GM12874 (cell line): ENCODE measurements around the gene ARRDC4.

Experiments used
- CTCF ChIP-seq: IDR thresholded peaks from 2 replicates; pipeline ENCODE4 v1.5.1; 2011; ENCODE audit warnings: low read depth, mild to moderate bottlenecking, control low read depth, low read length, moderate library complexity; ENCODE audit not compliant: insufficient read depth

The ARRDC4 gene

DNA sequence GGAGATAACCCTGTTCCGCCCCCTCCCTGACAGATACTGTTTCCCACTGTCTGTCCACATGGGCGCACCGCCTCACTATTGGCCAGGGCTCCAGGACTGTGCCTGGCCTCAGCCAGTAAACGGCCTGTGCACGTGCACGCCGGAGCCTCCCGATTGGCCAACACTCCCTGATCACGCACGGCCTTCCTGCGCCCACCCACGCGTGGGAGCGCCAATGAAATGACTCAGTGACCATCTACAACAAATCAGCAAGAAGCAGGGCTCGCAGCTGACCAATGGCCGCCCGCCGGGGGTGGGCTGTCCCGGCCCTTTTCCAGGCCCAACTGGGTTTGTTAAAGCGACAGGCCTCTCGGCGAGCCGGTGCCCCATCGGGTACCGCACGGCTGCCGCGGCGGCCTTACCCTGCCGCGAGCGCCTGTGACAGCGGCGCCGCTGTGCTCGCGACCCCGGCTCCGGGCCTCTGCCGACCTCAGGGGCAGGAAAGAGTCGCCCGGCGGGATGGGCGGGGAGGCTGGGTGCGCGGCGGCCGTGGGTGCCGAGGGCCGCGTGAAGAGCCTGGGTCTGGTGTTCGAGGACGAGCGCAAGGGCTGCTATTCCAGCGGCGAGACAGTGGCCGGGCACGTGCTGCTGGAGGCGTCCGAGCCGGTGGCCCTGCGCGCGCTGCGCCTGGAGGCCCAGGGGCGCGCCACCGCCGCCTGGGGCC, at the start of gene ARRDC4:
Gene ARRDC4 (plus strand): TSS at position 340 of the 703 bp plus-strand sequence. CDS start 159 bp downstream, at position 499.
- no peak for TF ChIP-seq CTCF

DNA sequence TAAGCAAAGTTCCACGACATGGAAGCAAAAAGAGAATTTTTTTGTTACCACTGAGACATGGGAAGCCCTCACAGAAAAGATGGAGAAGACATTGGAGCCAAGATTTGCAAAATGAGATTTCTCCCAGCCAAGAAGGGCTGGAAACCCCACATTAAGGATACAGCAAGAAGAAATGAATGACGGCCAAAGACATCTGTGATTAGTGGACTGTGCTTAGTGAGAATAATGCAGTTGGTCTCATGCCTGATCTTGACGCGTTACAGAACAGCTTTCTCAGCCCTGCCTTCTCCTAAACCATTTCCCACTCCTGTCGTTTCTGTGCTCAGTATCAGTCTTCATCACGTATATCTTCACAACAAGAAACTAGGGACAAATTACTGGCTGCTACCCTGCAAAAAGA, 45.8 kb upstream of the ARRDC4 start:
- no peak for TF ChIP-seq CTCF

DNA sequence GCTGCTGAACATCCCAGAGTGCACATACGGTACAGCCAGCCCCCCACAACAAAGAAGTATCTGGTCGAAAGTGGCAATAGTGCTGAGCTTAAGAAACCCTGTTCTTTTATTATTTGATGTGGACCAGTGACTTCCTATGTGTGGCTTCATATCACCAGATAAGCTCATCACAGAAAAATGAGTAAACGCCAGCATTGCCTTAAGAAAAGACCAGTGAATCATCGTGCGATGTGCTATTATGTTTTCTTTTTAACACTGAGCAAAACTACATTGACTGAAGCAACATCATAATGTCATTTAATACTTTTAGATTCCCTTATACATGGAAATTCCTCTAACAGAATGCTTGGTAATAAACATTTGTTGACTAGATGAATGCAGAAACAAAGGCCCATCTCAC, 45.2 kb upstream of the ARRDC4 start:
- TF ChIP-seq CTCF: no peak

GRCh38 chr15:97921296-97921865, 39.1 kb upstream of the ARRDC4 start:
- TF ChIP-seq CTCF: no peak

DNA sequence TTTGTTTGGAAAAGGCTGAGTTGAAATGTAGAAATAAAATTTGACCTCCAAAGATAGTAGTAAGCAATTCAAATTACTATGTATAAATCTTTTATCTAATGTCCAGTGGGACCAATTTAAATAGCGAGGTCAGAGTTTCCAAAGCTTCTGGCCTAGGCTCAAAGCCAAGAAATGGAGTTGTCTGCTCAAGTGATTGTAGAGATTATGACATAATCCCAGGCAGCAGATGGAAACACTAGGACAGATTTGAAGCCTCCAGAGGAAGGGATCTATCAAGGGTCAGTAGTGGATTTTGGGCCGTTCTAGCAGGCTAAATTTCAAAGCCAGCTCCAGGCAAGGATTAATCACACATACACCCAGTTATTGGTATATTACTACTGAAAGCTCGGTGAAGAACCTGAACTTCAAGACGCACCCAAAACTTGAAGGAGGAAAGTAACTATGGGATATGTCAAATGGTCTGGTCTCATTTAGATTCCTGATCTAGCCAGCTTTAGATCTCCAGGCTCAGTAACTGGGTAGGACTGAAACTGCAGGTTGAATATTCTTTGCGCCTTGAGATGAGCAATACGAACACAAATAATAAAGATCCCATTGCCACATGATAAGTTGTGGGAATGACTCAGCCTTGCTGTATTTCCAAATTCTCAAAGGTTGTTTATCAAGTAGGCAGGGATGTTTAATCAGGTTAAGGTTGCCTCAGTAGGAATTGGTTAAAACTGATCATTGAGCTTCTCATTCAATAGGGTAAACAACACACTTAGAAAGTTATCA, 30.9 kb upstream of the ARRDC4 start:
- no peak for TF ChIP-seq CTCF

- TF ChIP-seq CTCF: no peak
Measured at GRCh38 chr15:97930230-97930629, 30.3 kb upstream of the ARRDC4 start.

DNA sequence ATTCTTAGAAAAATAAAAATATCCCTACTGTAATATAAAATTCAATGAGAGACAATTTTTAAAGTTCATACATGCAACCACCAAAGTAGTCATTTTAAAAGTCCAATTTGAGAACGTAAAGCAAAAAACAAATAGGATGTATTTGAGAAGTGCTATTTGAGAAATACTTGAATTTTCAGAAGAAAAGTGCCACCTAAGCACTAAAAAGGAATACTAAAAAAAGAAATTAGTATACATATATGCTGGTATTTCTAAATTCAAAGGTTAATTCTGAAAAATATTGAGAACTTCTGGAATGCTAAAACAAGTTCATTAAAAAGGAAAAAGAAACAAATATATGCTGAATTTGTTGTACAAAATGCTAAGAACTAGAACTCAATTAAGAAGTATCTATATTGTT, 29.2 kb upstream of the ARRDC4 start:
- no peak for TF ChIP-seq CTCF
